Sigmoid colon (tissue), 4 donors: ENCODE data around the gene FXYD1.

Experiments used
- POLR2A ChIP-seq, 2 donors: fragments of 450-650 bp; IDR thresholded peaks; one replicate each; pipeline ENCODE4 v1.6.1; 2016; ENCODE audit warnings: antibody characterized with exemption in 2 of 2, mild to moderate bottlenecking in 2 of 2, moderate library complexity in 2 of 2
- POLR2AphosphoS5 ChIP-seq, 4 donors: sonication (generic); formaldehyde crosslinking; IDR thresholded peaks; one replicate each; pipeline ENCODE4 v1.6.1; 2017; ENCODE audit warnings: antibody characterized with exemption in 4 of 4
- TF ChIP-seq, protein P1 (sequence below), 4 experiments: fragments of 450-650 bp in 3 of 4; fragments of 200-600 bp in 1 of 4; IDR thresholded peaks; one replicate each; pipeline ENCODE4 v1.5.1; 2016 to 2019; ENCODE audit warnings: antibody characterized with exemption in 4 of 4, mild to moderate bottlenecking in 3 of 4, moderate library complexity in 2 of 4

DNA sequence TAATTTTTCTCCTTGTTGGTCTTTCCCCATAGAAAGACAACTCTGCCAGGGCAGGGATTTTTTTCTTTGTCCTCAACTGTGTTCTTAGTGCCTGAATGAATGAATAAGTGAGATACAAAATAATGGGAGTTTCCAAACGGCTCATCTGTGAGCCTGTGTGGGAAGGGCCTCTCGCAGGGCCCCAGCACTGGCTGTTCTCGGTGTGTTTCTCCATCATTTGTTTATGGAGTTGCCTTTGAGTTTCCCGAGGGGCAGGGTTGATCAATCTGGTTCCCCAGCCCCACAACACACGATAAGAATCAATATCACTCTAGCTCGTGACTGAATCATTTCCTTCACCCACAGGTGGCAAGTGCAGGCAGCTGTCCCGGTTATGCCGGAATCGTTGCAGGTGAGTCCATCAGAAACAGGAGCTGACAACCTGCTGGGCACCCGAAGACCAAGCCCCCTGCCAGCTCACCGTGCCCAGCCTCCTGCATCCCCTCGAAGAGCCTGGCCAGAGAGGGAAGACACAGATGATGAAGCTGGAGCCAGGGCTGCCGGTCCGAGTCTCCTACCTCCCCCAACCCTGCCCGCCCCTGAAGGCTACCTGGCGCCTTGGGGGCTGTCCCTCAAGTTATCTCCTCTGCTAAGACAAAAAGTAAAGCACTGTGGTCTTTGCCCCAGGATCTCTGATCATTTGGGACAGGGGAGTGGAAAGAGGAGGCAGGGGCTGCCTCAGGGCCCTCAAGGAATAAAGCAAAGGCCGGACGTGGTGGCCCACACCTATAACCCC lies 30.8 kb downstream of the FXYD1 start:
- TF ChIP-seq POLR2A (IDR thresholded peaks at IDR 0.05) (no peak), POLR2AphosphoS5 (IDR thresholded peaks at IDR 0.05) (no peak)
- TF ChIP-seq, protein P1, sequence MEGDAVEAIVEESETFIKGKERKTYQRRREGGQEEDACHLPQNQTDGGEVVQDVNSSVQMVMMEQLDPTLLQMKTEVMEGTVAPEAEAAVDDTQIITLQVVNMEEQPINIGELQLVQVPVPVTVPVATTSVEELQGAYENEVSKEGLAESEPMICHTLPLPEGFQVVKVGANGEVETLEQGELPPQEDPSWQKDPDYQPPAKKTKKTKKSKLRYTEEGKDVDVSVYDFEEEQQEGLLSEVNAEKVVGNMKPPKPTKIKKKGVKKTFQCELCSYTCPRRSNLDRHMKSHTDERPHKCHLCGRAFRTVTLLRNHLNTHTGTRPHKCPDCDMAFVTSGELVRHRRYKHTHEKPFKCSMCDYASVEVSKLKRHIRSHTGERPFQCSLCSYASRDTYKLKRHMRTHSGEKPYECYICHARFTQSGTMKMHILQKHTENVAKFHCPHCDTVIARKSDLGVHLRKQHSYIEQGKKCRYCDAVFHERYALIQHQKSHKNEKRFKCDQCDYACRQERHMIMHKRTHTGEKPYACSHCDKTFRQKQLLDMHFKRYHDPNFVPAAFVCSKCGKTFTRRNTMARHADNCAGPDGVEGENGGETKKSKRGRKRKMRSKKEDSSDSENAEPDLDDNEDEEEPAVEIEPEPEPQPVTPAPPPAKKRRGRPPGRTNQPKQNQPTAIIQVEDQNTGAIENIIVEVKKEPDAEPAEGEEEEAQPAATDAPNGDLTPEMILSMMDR (IDR thresholded peaks at IDR 0.05): no peak
